ENCODE measurements around the gene PHF21A. TPM values are rescaled to one million over a fixed set of nuclear protein-coding genes. Genes with fewer than 3 reads are reported as not detected.
A peak's percentile ranks its signal among the peaks of the same experiment; 100 is the strongest.
"Not testable (repeated sequence)": the region's sequence is repeated elsewhere in the genome, so short reads cannot be mapped to it uniquely, and the experiment has no call there.

PHF21A gene
- total RNA-seq, 8 experiments from 2014 or later = 10.5 to 40.2 (median 28.6) TPM

- in situ Hi-C loops (cut with MboI; ENCODE audit: low pct_unique_long_range_greater_than_20kb in 2 of 9, low sequenced_read_pairs in 9 of 9, unreplicated experiment in 9 of 9) = no loop called here
- peaks cover 15 to 43% of the 10 kb centered on the region in 2 donors for H3K4me1 ChIP-seq (replicated peaks in 1 of 2)
- ATAC-seq (replicated peaks in 6 of 8) = no peak
- H3K4me3 ChIP-seq = peak overlapping the region; percentile 59 to 69 (median 63)
- peak overlapping the region; percentile 95 for H3K27ac ChIP-seq
- 0 to 67% (median 21%) methylated on average over 1 to 6 of the region's 6 CpGs for WGBS, 10 experiments
These were observed 2.4 kb downstream of the PHF21A start for GRCh38 chr11:46118702-46119351.

GRCh38 chr11:46117842-46118241 is 3.4 kb downstream of the PHF21A start:
- no peak for ATAC-seq (replicated peaks in 6 of 8)
- in situ Hi-C loops (cut with MboI; ENCODE audit: low pct_unique_long_range_greater_than_20kb in 2 of 9, low sequenced_read_pairs in 9 of 9, unreplicated experiment in 9 of 9) = no loop called here
- Histone ChIP-seq H3K27ac (no peak overlapping the region), H3K4me1 (replicated peaks in 1 of 2) (peaks cover 15 to 37% of the 10 kb centered on the region in 2 donors), H3K4me3 (peak overlapping the region; percentile 2 to 69 (median 59))

- ATAC-seq (replicated peaks in 6 of 8); H3K27ac ChIP-seq; in situ Hi-C loops (cut with MboI; ENCODE audit: low pct_unique_long_range_greater_than_20kb in 2 of 9, low sequenced_read_pairs in 9 of 9, unreplicated experiment in 9 of 9); H3K4me3 ChIP-seq: not testable (repeated sequence)
- 33 to 94% (median 77%) methylated on average over 1 to 6 of the region's 10 CpGs; no CpG with 5 or more reads in 4 of the 10 experiments for WGBS, 10 experiments
- peaks cover 15 to 37% of the 10 kb centered on the region in 2 donors for H3K4me1 ChIP-seq (replicated peaks in 1 of 2)
These were observed 4.6 kb downstream of the PHF21A start for GRCh38 chr11:46116712-46117037.

GRCh38 chr11:46116007-46116711 is 5.1 kb downstream of the PHF21A start:
- Histone ChIP-seq H3K27ac (no peak overlapping the region), H3K4me1 (replicated peaks in 1 of 2) (peaks cover 15 to 37% of the 10 kb centered on the region in 2 donors), H3K4me3 (no peak overlapping the region)
- 61 to 100% (median 87%) methylated on average over 1 to 3 of the region's 3 CpGs; no CpG with 5 or more reads in 6 of the 10 experiments for WGBS, 10 experiments
- ATAC-seq (replicated peaks in 6 of 8) = no peak
- in situ Hi-C loops (cut with MboI; ENCODE audit: low pct_unique_long_range_greater_than_20kb in 2 of 9, low sequenced_read_pairs in 9 of 9, unreplicated experiment in 9 of 9) = no loop called here

GRCh38 chr11:46114961-46115360 is 6.3 kb downstream of the PHF21A start:
- H3K4me3 ChIP-seq = no peak overlapping the region
- no peak for ATAC-seq (replicated peaks in 6 of 8)
- H3K27ac ChIP-seq = no peak overlapping the region
- H3K4me1 ChIP-seq (replicated peaks in 1 of 2) = peaks cover 15 to 37% of the 10 kb centered on the region in 2 donors
- in situ Hi-C loops (cut with MboI; ENCODE audit: low pct_unique_long_range_greater_than_20kb in 2 of 9, low sequenced_read_pairs in 9 of 9, unreplicated experiment in 9 of 9) = no loop called here

DNA sequence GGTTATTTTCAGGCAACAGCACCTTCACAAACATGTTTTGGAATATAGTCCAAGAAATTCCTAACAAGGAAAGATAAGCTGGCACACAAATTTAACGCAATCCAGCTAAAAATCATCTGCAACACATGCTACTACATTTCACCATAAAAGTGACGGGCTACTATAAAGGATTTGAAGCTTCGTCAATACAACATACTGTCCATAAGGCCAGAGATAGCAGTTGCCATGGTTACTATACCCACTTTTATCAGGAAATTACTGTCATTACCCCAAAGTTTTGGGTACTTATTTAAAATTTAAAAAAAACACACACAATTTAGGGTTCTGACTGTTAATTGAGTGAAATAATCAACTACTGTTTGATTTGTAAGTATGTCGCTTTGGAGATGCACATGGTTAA is 6.9 kb downstream of the PHF21A start:
- no peak for ATAC-seq (replicated peaks in 6 of 8)
- Histone ChIP-seq H3K27ac (no peak overlapping the region), H3K4me1 (replicated peaks in 1 of 2) (peaks cover 15 to 37% of the 10 kb centered on the region in 2 donors), H3K4me3 (no peak overlapping the region)
- 80 to 100% (median 92%) methylated on average over 1 to 4 of the region's 4 CpGs for WGBS, 10 experiments
- in situ Hi-C loops (cut with MboI; ENCODE audit: low pct_unique_long_range_greater_than_20kb in 2 of 9, low sequenced_read_pairs in 9 of 9, unreplicated experiment in 9 of 9) = no loop called here

DNA sequence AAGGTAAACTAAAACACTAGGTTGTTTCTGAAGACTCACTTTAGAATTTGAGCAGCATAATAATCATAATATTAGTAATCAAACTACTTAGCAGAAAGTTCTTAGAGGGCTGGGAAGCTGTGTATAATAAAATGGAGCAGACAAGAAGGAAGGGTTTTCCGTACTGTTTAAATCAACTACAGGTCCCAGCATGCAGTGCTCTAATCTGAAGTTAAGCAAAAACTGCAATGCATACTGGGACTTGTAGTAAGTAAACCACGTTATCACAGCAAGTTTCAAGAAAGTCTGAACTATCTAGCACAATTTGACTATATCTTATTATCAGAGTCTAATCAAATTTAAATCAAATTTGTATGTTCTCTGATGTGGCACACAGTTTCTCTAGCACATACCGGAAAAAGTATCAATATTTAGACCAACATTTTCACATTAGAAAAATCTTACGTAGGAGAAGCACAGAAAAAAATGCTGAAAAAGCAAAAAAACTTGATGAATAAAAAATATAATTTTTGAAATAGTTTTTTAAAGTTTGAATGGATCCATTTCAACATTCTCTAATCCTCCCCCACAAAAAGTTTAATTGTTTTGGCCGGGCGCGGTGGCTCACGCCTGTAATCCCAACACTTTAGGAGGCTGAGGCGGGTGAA is 8.2 kb downstream of the PHF21A start:
- Histone ChIP-seq H3K4me3 (no peak overlapping the region), H3K27ac (no peak overlapping the region), H3K4me1 (replicated peaks in 1 of 2) (peaks cover 15 to 33% of the 10 kb centered on the region in 2 donors)
- WGBS, 10 experiments = 29 to 87% (median 73%) methylated on average over 3 to 9 of the region's 9 CpGs; no CpG with 5 or more reads in 1 of the 10 experiments
- ATAC-seq (replicated peaks in 6 of 8) = peak in 6 of 8 experiments; percentile 39 to 91 (median 66)
- in situ Hi-C loops (cut with MboI; ENCODE audit: low pct_unique_long_range_greater_than_20kb in 2 of 9, low sequenced_read_pairs in 9 of 9, unreplicated experiment in 9 of 9) = no loop called here

- Histone ChIP-seq H3K27ac (no peak overlapping the region), H3K4me3 (no peak overlapping the region), H3K4me1 (replicated peaks in 1 of 2) (peaks cover 3 to 10% of the 10 kb centered on the region in 2 donors)
- 90 to 100% (median 100%) methylated on average over 1 to 2 of the region's 2 CpGs; no CpG with 5 or more reads in 2 of the 10 experiments for WGBS, 10 experiments
- in situ Hi-C loops (cut with MboI; ENCODE audit: low pct_unique_long_range_greater_than_20kb in 2 of 9, low sequenced_read_pairs in 9 of 9, unreplicated experiment in 9 of 9) = no loop called here
- ATAC-seq (replicated peaks in 6 of 8) = no peak
These were observed 12.5 kb downstream of the PHF21A start for GRCh38 chr11:46108751-46109150.

GRCh38 chr11:46107780-46108179 is 13.5 kb downstream of the PHF21A start:
- in situ Hi-C loops (cut with MboI; ENCODE audit: low pct_unique_long_range_greater_than_20kb in 2 of 9, low sequenced_read_pairs in 9 of 9, unreplicated experiment in 9 of 9) = no loop called here
- Histone ChIP-seq H3K27ac (no peak overlapping the region), H3K4me3 (no peak overlapping the region), H3K4me1 (replicated peaks in 1 of 2) (peaks cover 3 to 10% of the 10 kb centered on the region in 2 donors)
- ATAC-seq (replicated peaks in 6 of 8) = no peak
- WGBS, 10 experiments = 58 to 100% (median 90%) methylated on average over 1 to 2 of the region's 2 CpGs; no CpG with 5 or more reads in 1 of the 10 experiments

- WGBS, 10 experiments = 67 to 93% (median 83%) methylated on average over 1 to 4 of the region's 4 CpGs
- H3K27ac ChIP-seq = no peak overlapping the region
These were observed 13.9 kb downstream of the PHF21A start for GRCh38 chr11:46107408-46107718.

DNA sequence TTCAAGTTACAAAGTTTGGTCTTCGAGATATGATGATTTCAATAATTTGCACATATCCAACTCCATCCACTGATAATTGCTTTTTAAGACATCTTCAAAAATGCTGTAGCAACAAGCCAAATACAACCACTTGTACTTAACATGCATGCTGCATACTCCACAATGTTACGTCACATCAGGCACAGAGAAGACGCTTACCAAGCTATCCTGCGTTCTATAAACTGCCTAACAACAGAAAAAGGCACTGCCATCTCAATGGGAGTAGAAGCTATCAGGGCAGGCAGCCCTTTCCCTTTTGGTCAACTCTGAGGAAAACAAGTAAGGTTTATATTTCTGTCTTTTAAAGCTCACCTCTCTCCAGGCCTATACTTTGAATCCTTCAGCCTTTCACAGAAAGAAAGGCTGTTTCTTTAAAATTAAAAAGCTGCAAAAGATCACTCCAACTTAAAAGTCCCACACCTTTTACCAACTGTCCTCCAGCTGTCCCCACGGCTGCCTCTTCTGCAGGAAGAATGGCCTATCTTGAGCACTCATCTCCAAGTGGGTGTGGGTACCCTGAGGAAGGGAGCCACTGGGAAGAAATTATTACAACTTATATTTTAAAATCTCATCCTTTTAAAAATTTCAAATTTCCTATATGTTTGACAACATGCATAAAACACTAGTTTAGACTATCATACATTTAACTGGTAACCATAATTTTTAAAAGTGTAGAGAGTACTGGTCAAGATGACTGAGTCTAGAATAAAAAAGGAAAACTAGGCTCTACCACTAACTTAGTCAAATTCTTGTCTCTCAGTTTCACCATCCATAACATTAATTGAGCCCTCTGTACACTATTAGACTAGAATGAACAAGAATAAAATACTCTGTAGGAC is 14.5 kb downstream of the PHF21A start:
- WGBS, 10 experiments = 0 to 75% (median 31%) methylated on average over 1 to 5 of the region's 5 CpGs
- peak; percentile 48 to 98 (median 78) for ATAC-seq (replicated peaks in 6 of 8)
- Histone ChIP-seq H3K4me1 (replicated peaks in 1 of 2) (peaks cover 3 to 10% of the 10 kb centered on the region in 2 donors), H3K27ac (no peak overlapping the region), H3K4me3 (peak overlapping the region in 3 of 5 donors; percentile 12 to 22 (median 18))
- in situ Hi-C loops (cut with MboI; ENCODE audit: low pct_unique_long_range_greater_than_20kb in 2 of 9, low sequenced_read_pairs in 9 of 9, unreplicated experiment in 9 of 9) = no loop called here

More at GRCh38 chr11:46107408-46107718, 13.9 kb downstream of the PHF21A start:
- no peak for ATAC-seq (replicated peaks in 6 of 8)
- in situ Hi-C loops (cut with MboI; ENCODE audit: low pct_unique_long_range_greater_than_20kb in 2 of 9, low sequenced_read_pairs in 9 of 9, unreplicated experiment in 9 of 9) = no loop called here
- H3K4me1 ChIP-seq (replicated peaks in 1 of 2) = peaks cover 3 to 10% of the 10 kb centered on the region in 2 donors
- H3K4me3 ChIP-seq = no peak overlapping the region

DNA sequence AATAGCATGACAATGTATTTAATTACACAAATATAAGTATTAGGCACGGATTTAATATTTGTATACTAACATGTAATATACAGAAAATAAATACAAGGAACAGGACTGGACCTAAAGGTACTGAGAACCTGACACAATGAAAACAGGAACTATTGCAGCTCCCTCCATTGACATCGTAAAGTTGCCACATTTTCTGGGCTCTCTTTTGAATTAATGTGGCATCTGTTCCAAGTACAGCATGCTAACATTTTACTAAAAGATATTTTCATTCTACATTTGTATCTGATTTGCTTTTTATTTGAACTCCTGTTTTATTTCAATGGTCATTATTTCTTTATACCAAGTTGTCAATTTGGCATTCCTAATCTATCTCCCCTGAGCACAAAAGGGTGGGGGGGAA is 15.3 kb downstream of the PHF21A start:
- ATAC-seq (replicated peaks in 6 of 8) = no peak

More for the DNA sequence above, 15.3 kb downstream of the PHF21A start:
- WGBS, 10 experiments = 20 to 100% (median 71%) methylated on average over 1 to 2 of the region's 2 CpGs; no CpG with 5 or more reads in 1 of the 10 experiments
- Histone ChIP-seq H3K4me3 (no peak overlapping the region), H3K4me1 (replicated peaks in 1 of 2) (peaks cover 3 to 10% of the 10 kb centered on the region in 2 donors), H3K27ac (no peak overlapping the region)
- in situ Hi-C loops (cut with MboI; ENCODE audit: low pct_unique_long_range_greater_than_20kb in 2 of 9, low sequenced_read_pairs in 9 of 9, unreplicated experiment in 9 of 9) = no loop called here

Measured in motor neuron (in vitro differentiated cells).